ENCODE data around the gene SERGEF.

SERGEF gene

GRCh38 chr11:17748761-17749721 is 263.8 kb downstream of the SERGEF start:
- TF ChIP-seq ZFX (IDR thresholded peaks at IDR 0.05) (no peak), CTCF (conservative IDR thresholded peaks at IDR 0.05) (no peak)
- no peak overlapping the region for H3K27ac ChIP-seq

- TF ChIP-seq ZFX (IDR thresholded peaks at IDR 0.05): no peak
- TF ChIP-seq CTCF (conservative IDR thresholded peaks at IDR 0.05): no peak
- no peak overlapping the region for H3K27ac ChIP-seq
Measured at GRCh38 chr11:17748044-17748443, 264.8 kb downstream of the SERGEF start.

DNA sequence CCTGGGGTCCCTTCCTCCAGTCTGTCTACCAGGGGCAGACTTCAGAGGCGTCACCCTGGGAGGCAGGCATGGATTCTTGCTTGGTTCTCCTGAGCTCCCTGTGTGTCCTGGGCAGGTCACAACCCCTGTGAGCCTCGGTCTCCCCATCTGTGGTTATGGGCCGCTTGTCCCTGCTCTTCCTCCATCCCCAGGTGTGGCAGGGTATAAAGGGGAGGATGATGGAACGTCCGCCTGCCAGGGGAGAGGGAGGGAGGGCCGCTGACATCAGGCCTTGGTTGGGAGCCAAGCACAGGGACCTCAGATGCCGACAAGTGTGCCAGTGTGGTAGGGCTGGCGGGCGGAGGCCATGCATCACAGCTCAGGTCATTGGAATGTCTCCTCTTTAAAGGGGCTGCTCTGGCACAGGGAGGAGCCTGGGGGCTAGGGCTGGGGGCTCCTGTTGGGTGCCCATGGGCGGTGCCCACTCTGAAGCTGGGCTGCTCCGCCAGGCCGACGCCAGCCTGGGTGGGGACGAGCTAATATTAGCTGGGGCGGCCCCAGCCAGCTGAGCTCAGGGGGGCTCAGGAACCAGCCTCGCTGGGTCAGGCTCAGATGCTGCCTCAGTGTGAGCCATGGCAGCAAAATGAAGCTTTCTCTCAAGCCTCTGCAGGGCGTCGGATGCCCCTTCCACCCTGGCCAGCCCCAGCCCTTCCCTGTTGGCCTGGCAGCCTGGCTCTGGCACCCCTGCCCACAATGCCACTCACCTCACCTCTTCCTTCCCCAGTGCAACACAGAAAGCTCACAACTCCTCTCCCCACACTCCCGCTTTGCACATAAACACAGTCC is 265.5 kb downstream of the SERGEF start:
- no peak overlapping the region for H3K27ac ChIP-seq
- TF ChIP-seq CTCF (conservative IDR thresholded peaks at IDR 0.05) (no peak), ZFX (IDR thresholded peaks at IDR 0.05) (no peak)

- no peak overlapping the region for H3K27ac ChIP-seq
- TF ChIP-seq ZFX (IDR thresholded peaks at IDR 0.05) (no peak), CTCF (conservative IDR thresholded peaks at IDR 0.05) (no peak)
Measured at GRCh38 chr11:17746096-17746495, 266.8 kb downstream of the SERGEF start.

DNA sequence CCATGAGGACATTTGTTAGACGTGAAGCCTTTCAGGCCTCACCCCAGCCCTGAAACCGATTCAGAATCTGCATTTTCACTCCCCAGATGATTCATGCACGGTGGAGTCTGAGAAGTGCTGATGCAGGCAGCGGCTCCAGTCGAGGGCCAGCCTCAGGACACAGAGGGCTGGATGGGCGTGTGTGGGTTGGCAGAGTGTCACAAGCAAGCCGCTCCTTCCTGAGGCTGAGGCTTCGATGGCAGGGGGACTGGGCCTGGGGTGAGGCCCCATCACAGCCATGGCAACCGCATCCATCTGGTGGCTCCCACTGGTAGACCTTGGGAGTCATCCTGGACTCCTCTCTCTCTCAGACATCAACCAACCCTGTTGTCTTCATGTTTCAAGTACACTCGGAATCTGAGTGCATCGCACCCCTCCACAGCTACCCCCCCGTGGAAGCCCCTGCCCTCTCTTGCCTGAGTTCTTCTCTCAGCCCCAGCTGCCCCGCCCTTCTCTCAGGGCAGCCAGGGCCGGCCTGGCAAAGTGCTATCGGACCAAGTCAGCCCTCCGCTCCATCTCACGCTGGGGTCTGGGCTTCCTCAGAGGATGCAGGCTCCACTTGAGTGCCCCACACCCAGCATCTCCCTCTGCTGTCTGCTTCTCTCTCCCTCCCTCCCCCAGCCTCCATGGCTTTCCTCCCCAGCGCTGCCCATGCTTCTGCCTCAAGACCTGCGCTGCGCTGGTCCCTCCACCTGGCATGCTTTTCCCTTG is 267.6 kb downstream of the SERGEF start:
- TF ChIP-seq CTCF (conservative IDR thresholded peaks at IDR 0.05) (no peak), ZFX (IDR thresholded peaks at IDR 0.05) (no peak)

DNA sequence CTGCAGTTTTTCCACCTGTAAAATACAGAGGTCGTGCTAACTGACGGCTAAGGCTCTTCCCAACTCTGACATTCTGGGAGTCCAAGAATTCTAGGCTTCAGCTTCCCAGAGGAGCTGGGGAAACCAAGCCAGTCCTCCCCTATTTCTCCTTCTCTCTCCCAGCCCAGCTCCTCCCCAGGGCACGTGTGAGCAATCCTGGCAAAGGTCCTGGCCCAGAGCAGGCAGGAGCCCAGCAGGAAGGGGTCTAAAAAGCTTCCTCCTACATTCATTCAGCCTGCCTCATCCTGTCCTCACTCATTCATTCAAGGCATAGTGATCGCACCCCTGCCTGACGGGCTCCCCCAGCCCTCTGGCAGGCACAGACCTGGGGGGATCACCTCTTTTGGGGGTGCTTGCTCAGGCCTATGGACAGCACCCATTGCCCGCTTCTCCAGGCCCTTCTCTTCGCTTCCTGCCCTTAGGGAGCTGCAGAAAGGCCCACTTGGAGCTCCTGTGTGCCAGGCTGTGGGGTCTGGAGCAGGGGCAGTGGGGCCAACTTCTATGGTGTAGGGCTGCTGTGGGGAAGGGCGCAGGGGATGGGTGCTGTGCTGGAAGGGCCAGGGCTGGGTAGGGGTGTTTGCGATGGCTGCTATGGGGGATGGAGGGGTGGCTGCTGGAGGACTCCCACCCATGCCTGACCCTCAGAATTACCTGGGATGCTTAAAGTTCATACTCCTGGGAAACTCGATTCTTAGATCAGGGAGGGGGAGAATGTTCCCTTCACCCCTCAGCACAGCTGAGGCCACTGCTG is 268.5 kb downstream of the SERGEF start:
- TF ChIP-seq CTCF (conservative IDR thresholded peaks at IDR 0.05) (no peak), ZFX (IDR thresholded peaks at IDR 0.05) (no peak)
- H3K27ac ChIP-seq: no peak overlapping the region

More for the DNA sequence above, 267.6 kb downstream of the SERGEF start:
- H3K27ac ChIP-seq: no peak overlapping the region
